Measurements from ENCODE around the gene EML4. TPM values are rescaled to one million over a fixed set of nuclear protein-coding genes. Genes with fewer than 3 reads are reported as not detected.

Gene EML4
- total RNA-seq, 1 experiment from 2014 or later, result 93.7 TPM

DNA sequence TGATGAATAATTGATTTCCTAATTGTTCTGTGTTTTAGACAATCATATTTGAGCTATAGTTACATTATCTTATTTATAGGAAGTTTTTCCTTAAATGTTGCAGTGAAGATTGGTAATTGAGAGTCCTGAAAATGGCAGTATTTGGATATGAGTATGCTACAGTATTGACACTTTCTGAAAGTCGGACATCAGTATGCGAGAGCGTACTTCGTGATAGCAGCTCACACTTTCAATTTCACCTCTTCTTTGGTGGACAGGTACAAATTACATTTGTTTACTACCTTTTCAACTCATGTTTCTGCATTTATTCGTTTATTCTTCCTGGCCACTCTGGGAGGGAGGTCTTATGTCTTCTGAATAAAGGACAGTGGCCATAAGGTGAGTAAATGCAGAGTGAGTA lies 38.7 kb downstream of the EML4 start:
- no peaks in the 10 kb centered on the region for H3K36me3 ChIP-seq (ENCODE audit: insufficient read depth, low read length, poor library complexity, severe bottlenecking)
- no peak overlapping the region for H3K27ac ChIP-seq (ENCODE audit: low read depth, low read length, poor library complexity, severe bottlenecking)
- no peaks in the 10 kb centered on the region for H3K9me3 ChIP-seq (ENCODE audit: low read depth, low read length, poor library complexity, severe bottlenecking)
- CTCF ChIA-PET, result no interaction called here
- BruUV-seq (replicated peaks), result no TSS peak
- no peak overlapping the region for H3K4me3 ChIP-seq (ENCODE audit: low read depth, low read length, poor library complexity, severe bottlenecking)
- no peaks in the 10 kb centered on the region for H3K27me3 ChIP-seq (replicated peaks; ENCODE audit: insufficient read depth, low read depth, low read length, poor library complexity)
- TF ChIP-seq EZH2 (IDR thresholded peaks at IDR 0.05; ENCODE audit: borderline replicate concordance, low read depth, low read length, poor library complexity, severe bottlenecking), result no peak
- TF ChIP-seq, protein P1, sequence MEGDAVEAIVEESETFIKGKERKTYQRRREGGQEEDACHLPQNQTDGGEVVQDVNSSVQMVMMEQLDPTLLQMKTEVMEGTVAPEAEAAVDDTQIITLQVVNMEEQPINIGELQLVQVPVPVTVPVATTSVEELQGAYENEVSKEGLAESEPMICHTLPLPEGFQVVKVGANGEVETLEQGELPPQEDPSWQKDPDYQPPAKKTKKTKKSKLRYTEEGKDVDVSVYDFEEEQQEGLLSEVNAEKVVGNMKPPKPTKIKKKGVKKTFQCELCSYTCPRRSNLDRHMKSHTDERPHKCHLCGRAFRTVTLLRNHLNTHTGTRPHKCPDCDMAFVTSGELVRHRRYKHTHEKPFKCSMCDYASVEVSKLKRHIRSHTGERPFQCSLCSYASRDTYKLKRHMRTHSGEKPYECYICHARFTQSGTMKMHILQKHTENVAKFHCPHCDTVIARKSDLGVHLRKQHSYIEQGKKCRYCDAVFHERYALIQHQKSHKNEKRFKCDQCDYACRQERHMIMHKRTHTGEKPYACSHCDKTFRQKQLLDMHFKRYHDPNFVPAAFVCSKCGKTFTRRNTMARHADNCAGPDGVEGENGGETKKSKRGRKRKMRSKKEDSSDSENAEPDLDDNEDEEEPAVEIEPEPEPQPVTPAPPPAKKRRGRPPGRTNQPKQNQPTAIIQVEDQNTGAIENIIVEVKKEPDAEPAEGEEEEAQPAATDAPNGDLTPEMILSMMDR (conservative IDR thresholded peaks at IDR 0.05; ENCODE audit: low read depth, low read length), result no peak
- intact Hi-C loops (cut with micrococcal nuclease; ENCODE audit: unreplicated experiment), result no loop called here
- no peak for DNase-seq (ENCODE audit: low spot score)
- POLR2A ChIA-PET (ENCODE audit: low non-redundant PET), result no interaction called here
- peaks cover 5% of the 10 kb centered on the region for H3K4me1 ChIP-seq (ENCODE audit: insufficient read depth, low read length, poor library complexity, severe bottlenecking)

DNA sequence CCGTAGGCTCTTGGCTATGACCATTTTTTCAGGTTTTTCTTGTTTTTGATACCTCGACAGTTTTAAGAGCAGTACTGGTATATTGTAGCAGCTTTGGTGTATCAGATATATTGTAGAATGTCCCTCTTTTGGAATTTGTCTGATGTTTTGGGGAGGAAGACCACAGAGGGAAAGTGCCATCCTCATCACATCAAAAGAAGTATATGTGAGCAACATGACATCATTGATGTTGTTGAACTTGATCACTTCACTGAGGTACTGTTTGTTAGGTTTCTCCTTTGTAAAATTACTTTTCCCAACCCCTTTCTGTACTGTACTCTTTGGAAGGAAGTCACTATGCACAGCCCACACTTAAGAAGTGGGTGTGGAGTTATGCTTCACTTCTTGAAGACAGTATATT lies 41.0 kb downstream of the EML4 start:
- Histone ChIP-seq H3K4me1 (ENCODE audit: insufficient read depth, low read length, poor library complexity, severe bottlenecking) (peaks cover 5% of the 10 kb centered on the region), H3K9me3 (ENCODE audit: low read depth, low read length, poor library complexity, severe bottlenecking) (no peaks in the 10 kb centered on the region), H3K36me3 (ENCODE audit: insufficient read depth, low read length, poor library complexity, severe bottlenecking) (no peaks in the 10 kb centered on the region), H3K4me3 (ENCODE audit: low read depth, low read length, poor library complexity, severe bottlenecking) (no peak overlapping the region), H3K27ac (ENCODE audit: low read depth, low read length, poor library complexity, severe bottlenecking) (no peak overlapping the region), H3K27me3 (replicated peaks; ENCODE audit: insufficient read depth, low read depth, low read length, poor library complexity) (no peaks in the 10 kb centered on the region)
- no peak for DNase-seq (ENCODE audit: low spot score)
- intact Hi-C loops (cut with micrococcal nuclease; ENCODE audit: unreplicated experiment), result no loop called here
- ChIA-PET CTCF (no interaction called here), POLR2A (ENCODE audit: low non-redundant PET) (no interaction called here)
- no TSS peak for BruUV-seq (replicated peaks)
- no peak for TF ChIP-seq EZH2 (IDR thresholded peaks at IDR 0.05; ENCODE audit: borderline replicate concordance, low read depth, low read length, poor library complexity, severe bottlenecking)
- TF ChIP-seq, protein P1 (conservative IDR thresholded peaks at IDR 0.05; ENCODE audit: low read depth, low read length), result no peak

DNA sequence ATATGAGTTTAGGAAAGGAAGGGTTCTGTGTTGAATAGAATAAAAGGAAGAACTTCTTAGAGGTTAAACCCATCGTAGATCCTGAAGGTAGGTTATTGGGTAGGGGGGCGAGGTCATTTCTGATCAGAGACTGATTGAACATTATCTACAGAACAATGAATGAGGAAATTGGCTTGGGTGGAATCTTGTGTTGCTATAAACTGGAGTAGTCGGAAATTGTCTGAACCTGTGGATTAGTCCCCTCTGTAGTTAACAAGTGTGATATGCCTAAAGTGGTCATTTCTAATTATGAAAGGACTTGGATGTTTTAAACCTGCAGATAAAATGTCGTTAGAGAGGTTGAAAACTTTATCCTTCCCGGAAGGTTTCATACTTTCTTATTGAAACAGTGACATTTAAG lies 42.1 kb downstream of the EML4 start:
- Histone ChIP-seq H3K4me3 (ENCODE audit: low read depth, low read length, poor library complexity, severe bottlenecking) (no peak overlapping the region), H3K36me3 (ENCODE audit: insufficient read depth, low read length, poor library complexity, severe bottlenecking) (no peaks in the 10 kb centered on the region), H3K27me3 (replicated peaks; ENCODE audit: insufficient read depth, low read depth, low read length, poor library complexity) (no peaks in the 10 kb centered on the region), H3K27ac (ENCODE audit: low read depth, low read length, poor library complexity, severe bottlenecking) (no peak overlapping the region), H3K9me3 (ENCODE audit: low read depth, low read length, poor library complexity, severe bottlenecking) (no peaks in the 10 kb centered on the region), H3K4me1 (ENCODE audit: insufficient read depth, low read length, poor library complexity, severe bottlenecking) (peaks cover 5% of the 10 kb centered on the region)
- no TSS peak for BruUV-seq (replicated peaks)
- ChIA-PET POLR2A (ENCODE audit: low non-redundant PET) (no interaction called here), CTCF (no interaction called here)
- intact Hi-C loops (cut with micrococcal nuclease; ENCODE audit: unreplicated experiment), result no loop called here
- DNase-seq (ENCODE audit: low spot score), result no peak
- TF ChIP-seq, protein P1 (conservative IDR thresholded peaks at IDR 0.05; ENCODE audit: low read depth, low read length), result no peak
- TF ChIP-seq EZH2 (IDR thresholded peaks at IDR 0.05; ENCODE audit: borderline replicate concordance, low read depth, low read length, poor library complexity, severe bottlenecking), result no peak

All from A673 (cell line).